ENCODE measurements around the gene CREBZF. TPM values are rescaled to one million over a fixed set of nuclear protein-coding genes. Genes with fewer than 3 reads are reported as not detected.
"Not testable (repeated sequence)": the region's sequence is repeated elsewhere in the genome, so short reads cannot be mapped to it uniquely, and the experiment has no call there.

Gene CREBZF
- total RNA-seq, 1 experiment from 2014 or later: 54.6 TPM

DNA sequence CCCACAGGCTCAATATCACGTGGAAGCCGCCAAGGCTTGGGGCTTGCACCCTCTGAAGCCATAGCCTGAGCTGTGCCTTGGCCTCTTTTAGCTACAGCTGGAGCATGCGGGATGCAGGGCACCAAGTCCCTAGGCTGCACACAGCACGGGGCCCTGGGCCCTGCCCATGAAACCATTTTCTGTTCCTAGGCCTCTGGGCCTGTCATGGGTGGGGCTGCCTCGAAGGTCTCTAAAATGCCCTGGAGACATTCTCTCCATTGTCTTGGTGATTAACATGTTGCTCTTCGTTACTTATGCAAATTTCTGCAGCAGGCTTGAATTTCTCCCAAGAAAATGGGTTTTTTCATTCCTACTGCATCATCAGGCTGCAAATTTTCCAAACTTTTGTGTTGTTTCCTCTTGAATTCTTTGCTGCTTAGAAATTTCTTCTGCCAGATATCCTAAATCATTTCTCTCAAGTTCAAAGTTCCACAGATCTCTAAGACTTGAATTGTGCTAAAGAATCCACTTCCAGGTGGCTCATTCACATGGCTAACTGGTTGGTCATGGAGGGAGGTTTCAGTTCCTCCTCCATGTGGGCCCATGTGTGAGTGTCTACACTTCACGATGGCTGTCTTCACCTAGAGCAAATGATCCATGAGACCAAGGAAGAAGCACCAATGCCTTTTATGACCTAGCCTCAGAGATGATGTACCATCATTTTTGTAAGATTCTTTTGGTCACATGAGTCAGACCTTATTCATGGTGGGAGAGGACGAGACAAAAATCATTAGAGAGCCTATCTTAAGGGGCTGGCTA, 7.4 kb upstream of the CREBZF start:
- DNase-seq (ENCODE audit: low spot score): no peak
- CTCF ChIA-PET: no interaction called here
- Mint-ChIP-seq H3K4me3 (no peak overlapping the region), H3K27ac (no peak overlapping the region), H3K9me3 (peaks cover 34% of the 10 kb centered on the region), H3K4me1 (0 out of 2 replicates have a peak, but pooled peaks cover 4% of the 10 kb centered on the region), H3K36me3 (peaks cover 14% of the 10 kb centered on the region), H3K27me3 (ENCODE audit: low read depth) (peaks cover 61% of the 10 kb centered on the region)
- POLR2A ChIA-PET: no interaction called here
- ATAC-seq: peak; percentile 57; the same call in 1 of the 2 replicates
- TF ChIP-seq, protein P1, sequence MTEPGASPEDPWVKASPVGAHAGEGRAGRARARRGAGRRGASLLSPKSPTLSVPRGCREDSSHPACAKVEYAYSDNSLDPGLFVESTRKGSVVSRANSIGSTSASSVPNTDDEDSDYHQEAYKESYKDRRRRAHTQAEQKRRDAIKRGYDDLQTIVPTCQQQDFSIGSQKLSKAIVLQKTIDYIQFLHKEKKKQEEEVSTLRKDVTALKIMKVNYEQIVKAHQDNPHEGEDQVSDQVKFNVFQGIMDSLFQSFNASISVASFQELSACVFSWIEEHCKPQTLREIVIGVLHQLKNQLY (CRISPR knock-in tag; IDR thresholded peaks at IDR 0.05): no peak
- no peak for TF ChIP-seq IRF2 (CRISPR knock-in tag; IDR thresholded peaks at IDR 0.05; ENCODE audit: borderline replicate concordance, low read depth)
- TF ChIP-seq ATF1 (CRISPR knock-in tag; IDR thresholded peaks at IDR 0.05): no peak
- TF ChIP-seq, protein P2, sequence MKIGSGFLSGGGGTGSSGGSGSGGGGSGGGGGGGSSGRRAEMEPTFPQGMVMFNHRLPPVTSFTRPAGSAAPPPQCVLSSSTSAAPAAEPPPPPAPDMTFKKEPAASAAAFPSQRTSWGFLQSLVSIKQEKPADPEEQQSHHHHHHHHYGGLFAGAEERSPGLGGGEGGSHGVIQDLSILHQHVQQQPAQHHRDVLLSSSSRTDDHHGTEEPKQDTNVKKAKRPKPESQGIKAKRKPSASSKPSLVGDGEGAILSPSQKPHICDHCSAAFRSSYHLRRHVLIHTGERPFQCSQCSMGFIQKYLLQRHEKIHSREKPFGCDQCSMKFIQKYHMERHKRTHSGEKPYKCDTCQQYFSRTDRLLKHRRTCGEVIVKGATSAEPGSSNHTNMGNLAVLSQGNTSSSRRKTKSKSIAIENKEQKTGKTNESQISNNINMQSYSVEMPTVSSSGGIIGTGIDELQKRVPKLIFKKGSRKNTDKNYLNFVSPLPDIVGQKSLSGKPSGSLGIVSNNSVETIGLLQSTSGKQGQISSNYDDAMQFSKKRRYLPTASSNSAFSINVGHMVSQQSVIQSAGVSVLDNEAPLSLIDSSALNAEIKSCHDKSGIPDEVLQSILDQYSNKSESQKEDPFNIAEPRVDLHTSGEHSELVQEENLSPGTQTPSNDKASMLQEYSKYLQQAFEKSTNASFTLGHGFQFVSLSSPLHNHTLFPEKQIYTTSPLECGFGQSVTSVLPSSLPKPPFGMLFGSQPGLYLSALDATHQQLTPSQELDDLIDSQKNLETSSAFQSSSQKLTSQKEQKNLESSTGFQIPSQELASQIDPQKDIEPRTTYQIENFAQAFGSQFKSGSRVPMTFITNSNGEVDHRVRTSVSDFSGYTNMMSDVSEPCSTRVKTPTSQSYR (CRISPR knock-in tag; IDR thresholded peaks at IDR 0.05): no peak
- no peak for TF ChIP-seq GABPB1 (CRISPR knock-in tag; IDR thresholded peaks at IDR 0.05)
- TF ChIP-seq, protein P3, sequence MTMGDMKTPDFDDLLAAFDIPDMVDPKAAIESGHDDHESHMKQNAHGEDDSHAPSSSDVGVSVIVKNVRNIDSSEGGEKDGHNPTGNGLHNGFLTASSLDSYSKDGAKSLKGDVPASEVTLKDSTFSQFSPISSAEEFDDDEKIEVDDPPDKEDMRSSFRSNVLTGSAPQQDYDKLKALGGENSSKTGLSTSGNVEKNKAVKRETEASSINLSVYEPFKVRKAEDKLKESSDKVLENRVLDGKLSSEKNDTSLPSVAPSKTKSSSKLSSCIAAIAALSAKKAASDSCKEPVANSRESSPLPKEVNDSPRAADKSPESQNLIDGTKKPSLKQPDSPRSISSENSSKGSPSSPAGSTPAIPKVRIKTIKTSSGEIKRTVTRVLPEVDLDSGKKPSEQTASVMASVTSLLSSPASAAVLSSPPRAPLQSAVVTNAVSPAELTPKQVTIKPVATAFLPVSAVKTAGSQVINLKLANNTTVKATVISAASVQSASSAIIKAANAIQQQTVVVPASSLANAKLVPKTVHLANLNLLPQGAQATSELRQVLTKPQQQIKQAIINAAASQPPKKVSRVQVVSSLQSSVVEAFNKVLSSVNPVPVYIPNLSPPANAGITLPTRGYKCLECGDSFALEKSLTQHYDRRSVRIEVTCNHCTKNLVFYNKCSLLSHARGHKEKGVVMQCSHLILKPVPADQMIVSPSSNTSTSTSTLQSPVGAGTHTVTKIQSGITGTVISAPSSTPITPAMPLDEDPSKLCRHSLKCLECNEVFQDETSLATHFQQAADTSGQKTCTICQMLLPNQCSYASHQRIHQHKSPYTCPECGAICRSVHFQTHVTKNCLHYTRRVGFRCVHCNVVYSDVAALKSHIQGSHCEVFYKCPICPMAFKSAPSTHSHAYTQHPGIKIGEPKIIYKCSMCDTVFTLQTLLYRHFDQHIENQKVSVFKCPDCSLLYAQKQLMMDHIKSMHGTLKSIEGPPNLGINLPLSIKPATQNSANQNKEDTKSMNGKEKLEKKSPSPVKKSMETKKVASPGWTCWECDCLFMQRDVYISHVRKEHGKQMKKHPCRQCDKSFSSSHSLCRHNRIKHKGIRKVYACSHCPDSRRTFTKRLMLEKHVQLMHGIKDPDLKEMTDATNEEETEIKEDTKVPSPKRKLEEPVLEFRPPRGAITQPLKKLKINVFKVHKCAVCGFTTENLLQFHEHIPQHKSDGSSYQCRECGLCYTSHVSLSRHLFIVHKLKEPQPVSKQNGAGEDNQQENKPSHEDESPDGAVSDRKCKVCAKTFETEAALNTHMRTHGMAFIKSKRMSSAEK (CRISPR knock-in tag; IDR thresholded peaks at IDR 0.05; ENCODE audit: borderline replicate concordance): no peak
- no peak for TF ChIP-seq ZNF232 (CRISPR knock-in tag; IDR thresholded peaks at IDR 0.05)
- no peak for TF ChIP-seq GTF2I (CRISPR knock-in tag; conservative IDR thresholded peaks at IDR 0.05)
- TF ChIP-seq TEAD4 (CRISPR knock-in tag; IDR thresholded peaks at IDR 0.05): no peak
- TF ChIP-seq, protein P4, sequence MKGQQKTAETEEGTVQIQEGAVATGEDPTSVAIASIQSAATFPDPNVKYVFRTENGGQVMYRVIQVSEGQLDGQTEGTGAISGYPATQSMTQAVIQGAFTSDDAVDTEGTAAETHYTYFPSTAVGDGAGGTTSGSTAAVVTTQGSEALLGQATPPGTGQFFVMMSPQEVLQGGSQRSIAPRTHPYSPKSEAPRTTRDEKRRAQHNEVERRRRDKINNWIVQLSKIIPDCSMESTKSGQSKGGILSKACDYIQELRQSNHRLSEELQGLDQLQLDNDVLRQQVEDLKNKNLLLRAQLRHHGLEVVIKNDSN (CRISPR knock-in tag; IDR thresholded peaks at IDR 0.05): no peak
- no peak for TF ChIP-seq SP1 (CRISPR knock-in tag; conservative IDR thresholded peaks at IDR 0.05)
- no peak for TF ChIP-seq ELF4 (CRISPR knock-in tag; IDR thresholded peaks at IDR 0.05; ENCODE audit: low read depth)
- TF ChIP-seq MXD4 (CRISPR knock-in tag; IDR thresholded peaks at IDR 0.05; ENCODE audit: borderline replicate concordance): no peak
- TF ChIP-seq RORB (CRISPR knock-in tag; IDR thresholded peaks at IDR 0.05): no peak
- TF ChIP-seq ZNF138 (CRISPR knock-in tag; conservative IDR thresholded peaks at IDR 0.05): no peak

DNA sequence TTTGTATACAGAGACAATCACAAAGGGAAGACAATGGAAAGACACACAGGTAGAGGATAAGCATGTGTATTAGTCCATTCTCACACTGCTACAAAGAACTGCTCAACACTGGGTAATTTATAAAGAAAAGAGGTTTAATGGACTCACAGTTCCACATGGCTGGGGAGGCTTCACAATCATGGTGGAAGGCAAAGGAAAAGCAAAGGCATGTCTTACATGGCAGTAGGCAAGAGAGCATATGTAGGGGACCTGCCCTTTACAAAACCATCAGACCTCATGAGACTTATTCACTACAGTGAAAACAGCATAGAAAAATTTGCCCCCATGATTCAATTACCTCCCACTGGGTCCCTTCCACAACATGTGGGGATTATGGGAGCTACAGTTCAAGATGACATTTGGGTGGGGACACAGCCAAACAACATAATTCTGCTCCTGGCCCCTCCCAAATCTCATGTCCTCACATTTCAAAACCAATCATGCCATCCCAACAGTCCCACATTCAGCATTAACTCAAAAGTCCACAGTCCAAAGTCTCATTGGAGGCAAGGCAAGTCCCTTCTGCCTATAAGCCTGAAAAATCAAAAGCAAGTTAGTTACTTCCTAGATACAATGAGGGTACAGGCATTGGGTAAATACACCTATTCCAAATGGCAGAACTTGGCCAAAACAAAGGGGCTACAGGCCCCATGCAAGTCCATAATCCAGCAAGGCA, 6.2 kb upstream of the CREBZF start:
- peaks cover 34% of the 10 kb centered on the region for H3K9me3 Mint-ChIP-seq
- DNase-seq (ENCODE audit: low spot score); H3K27ac Mint-ChIP-seq; CTCF ChIA-PET; POLR2A ChIA-PET; ATAC-seq; H3K4me1 Mint-ChIP-seq; H3K4me3 Mint-ChIP-seq: not testable (repeated sequence)
- H3K27me3 Mint-ChIP-seq (ENCODE audit: low read depth): peaks cover 61% of the 10 kb centered on the region
- H3K36me3 Mint-ChIP-seq: peaks cover 14% of the 10 kb centered on the region
